Stimulated activated naive B cell treated with anti-CD40 and anti-IgM and Interleukin-4, amounts not matched to agents 10 μg/mL and 1 μg/mL and 100 μg/mL, for 72 hours (primary cell): ENCODE results near the gene HOXD10.

ENCODE experiments used
- ATAC-seq, 2 donors: fragments of 150-1000 bp; cut with Tn5 transposase; replicated peaks; 2 replicates each; pipeline ENCODE4 v1.10.0; 2021; ENCODE audit warnings: moderate library complexity in 1 of 2
- DNase-seq: peaks from one replicate; pipeline ENCODE4 v3.0.0; 2021
- H3K27ac Mint-ChIP-seq: one replicate; pipeline ENCODE4 v1.8.0; 2022; ENCODE audit warnings: mild to moderate bottlenecking, mixed read lengths
- H3K27me3 Mint-ChIP-seq, 2 donors: one replicate each; pipeline ENCODE4 v1.8.0; 2022; ENCODE audit warnings: mixed read lengths in 2 of 2
- H3K36me3 Mint-ChIP-seq, 2 donors: one replicate each; pipeline ENCODE4 v1.8.0; 2022; ENCODE audit warnings: mixed read lengths in 2 of 2, mild to moderate bottlenecking in 1 of 2
- H3K4me1 Mint-ChIP-seq, 2 donors: one replicate each; pipeline ENCODE4 v1.8.0; 2022; ENCODE audit warnings: mixed read lengths in 2 of 2, mild to moderate bottlenecking in 1 of 2
- H3K4me3 Mint-ChIP-seq, 2 donors: one replicate each; pipeline ENCODE4 v1.8.0; 2022; ENCODE audit warnings: mild to moderate bottlenecking in 2 of 2, mixed read lengths in 2 of 2, moderate library complexity in 1 of 2
- H3K9me3 Mint-ChIP-seq, 2 donors: one replicate each; pipeline ENCODE4 v1.8.0; 2022; ENCODE audit warnings: mixed read lengths in 2 of 2, mild to moderate bottlenecking in 1 of 2

The HOXD10 gene

GRCh38 chr2:176115883-176116813, at the start of gene HOXD10:
Gene HOXD10, plus strand, starts transcription at chr2:176116778. Its CDS starts 56 bp downstream, at chr2:176116834.
- Mint-ChIP-seq H3K27me3 (peaks cover 80 to 92% of the 10 kb centered on the region in 2 donors), H3K27ac (peak within 1 kb of the TSS; percentile 72), H3K9me3 (peaks cover 0 to 2% of the 10 kb centered on the region in 2 donors), H3K4me3 (no peak within 1 kb of the TSS), H3K36me3 (peaks cover 0 to 2% of the 10 kb centered on the region in 2 donors), H3K4me1 (peaks cover 8 to 9% of the 10 kb centered on the region in 2 donors)
- DNase-seq (no peak), ATAC-seq (no peak)

GRCh38 chr2:176067589-176068418, 48.8 kb upstream of the HOXD10 start:
- Mint-ChIP-seq H3K4me3 (peak overlapping the region; percentile 20 to 39), H3K36me3 (no peaks in the 10 kb centered on the region), H3K4me1 (peaks cover 4 to 7% of the 10 kb centered on the region in 2 donors), H3K9me3 (no peaks in the 10 kb centered on the region), H3K27ac (peak overlapping the region; percentile 86), H3K27me3 (peaks cover 67 to 78% of the 10 kb centered on the region in 2 donors)
- ATAC-seq: no peak
- no peak for DNase-seq

- H3K36me3 Mint-ChIP-seq: peaks cover 0 to 2% of the 10 kb centered on the region in 2 donors
- no peaks in the 10 kb centered on the region for H3K9me3 Mint-ChIP-seq
- H3K27ac Mint-ChIP-seq: peak overlapping the region; percentile 20
- H3K4me1 Mint-ChIP-seq: peaks cover 4 to 7% of the 10 kb centered on the region in 2 donors
- ATAC-seq: no peak
- H3K4me3 Mint-ChIP-seq: no peak overlapping the region
- H3K27me3 Mint-ChIP-seq: peaks cover 73 to 83% of the 10 kb centered on the region in 2 donors
- DNase-seq: no peak
Measured at GRCh38 chr2:176068419-176068832, 48.2 kb upstream of the HOXD10 start.

- H3K27me3 Mint-ChIP-seq: peaks cover 81 to 92% of the 10 kb centered on the region in 2 donors
- no peak overlapping the region for H3K4me3 Mint-ChIP-seq
- peak overlapping the region; percentile 75 for H3K27ac Mint-ChIP-seq
- ATAC-seq: no peak
- H3K4me1 Mint-ChIP-seq: peaks cover 4 to 7% of the 10 kb centered on the region in 2 donors
- peaks cover 0 to 3% of the 10 kb centered on the region in 2 donors for H3K36me3 Mint-ChIP-seq
- no peak for DNase-seq
- peaks cover 4 to 9% of the 10 kb centered on the region in 2 donors for H3K9me3 Mint-ChIP-seq
Measured at GRCh38 chr2:176071330-176072291, 45.0 kb upstream of the HOXD10 start.

GRCh38 chr2:176072292-176072669, 44.3 kb upstream of the HOXD10 start:
- Mint-ChIP-seq H3K27ac (no peak overlapping the region), H3K27me3 (peaks cover 78 to 88% of the 10 kb centered on the region in 2 donors), H3K4me3 (no peak overlapping the region), H3K4me1 (peaks cover 4 to 6% of the 10 kb centered on the region in 2 donors), H3K9me3 (peaks cover 4 to 10% of the 10 kb centered on the region in 2 donors), H3K36me3 (peaks cover 0 to 3% of the 10 kb centered on the region in 2 donors)
- ATAC-seq (no peak), DNase-seq (no peak)

- peaks cover 71 to 81% of the 10 kb centered on the region in 2 donors for H3K27me3 Mint-ChIP-seq
- ATAC-seq (no peak), DNase-seq (no peak)
- no peak overlapping the region for H3K4me3 Mint-ChIP-seq
- peaks cover 0 to 3% of the 10 kb centered on the region in 2 donors for H3K36me3 Mint-ChIP-seq
- H3K27ac Mint-ChIP-seq: no peak overlapping the region
- H3K9me3 Mint-ChIP-seq: peaks cover 4 to 10% of the 10 kb centered on the region in 2 donors
- no peaks in the 10 kb centered on the region for H3K4me1 Mint-ChIP-seq
Measured at GRCh38 chr2:176072951-176073904, 43.4 kb upstream of the HOXD10 start.

GRCh38 chr2:176074919-176075425, 41.6 kb upstream of the HOXD10 start:
- H3K27ac Mint-ChIP-seq: no peak overlapping the region
- ATAC-seq (no peak), DNase-seq (no peak)
- H3K27me3 Mint-ChIP-seq: peaks cover 73 to 80% of the 10 kb centered on the region in 2 donors
- no peak overlapping the region for H3K4me3 Mint-ChIP-seq
- H3K4me1 Mint-ChIP-seq: peaks cover 6 to 9% of the 10 kb centered on the region in 2 donors
- H3K36me3 Mint-ChIP-seq: peaks cover 4 to 6% of the 10 kb centered on the region in 2 donors
- peaks cover 10 to 16% of the 10 kb centered on the region in 2 donors for H3K9me3 Mint-ChIP-seq

GRCh38 chr2:176075481-176075880, 41.1 kb upstream of the HOXD10 start:
- Mint-ChIP-seq H3K27ac (no peak overlapping the region), H3K4me3 (no peak overlapping the region), H3K27me3 (peaks cover 68 to 75% of the 10 kb centered on the region in 2 donors), H3K36me3 (peaks cover 4 to 6% of the 10 kb centered on the region in 2 donors), H3K9me3 (peaks cover 10 to 16% of the 10 kb centered on the region in 2 donors), H3K4me1 (peaks cover 6 to 9% of the 10 kb centered on the region in 2 donors)
- no peak for DNase-seq
- ATAC-seq: no peak

- H3K36me3 Mint-ChIP-seq: peaks cover 6 to 8% of the 10 kb centered on the region in 2 donors
- DNase-seq (no peak), ATAC-seq (no peak)
- peaks cover 66 to 75% of the 10 kb centered on the region in 2 donors for H3K27me3 Mint-ChIP-seq
- no peak overlapping the region for H3K4me3 Mint-ChIP-seq
- H3K9me3 Mint-ChIP-seq: peaks cover 10 to 16% of the 10 kb centered on the region in 2 donors
- peaks cover 6 to 9% of the 10 kb centered on the region in 2 donors for H3K4me1 Mint-ChIP-seq
- no peak overlapping the region for H3K27ac Mint-ChIP-seq
Measured at GRCh38 chr2:176076063-176076462, 40.5 kb upstream of the HOXD10 start.

GRCh38 chr2:176076796-176077195, 39.8 kb upstream of the HOXD10 start:
- Mint-ChIP-seq H3K27ac (no peak overlapping the region), H3K9me3 (peaks cover 10 to 16% of the 10 kb centered on the region in 2 donors), H3K36me3 (peaks cover 6 to 10% of the 10 kb centered on the region in 2 donors), H3K4me3 (peak overlapping the region in 1 of 2 donors; percentile 15), H3K4me1 (peaks cover 6 to 9% of the 10 kb centered on the region in 2 donors), H3K27me3 (peaks cover 67 to 75% of the 10 kb centered on the region in 2 donors)
- ATAC-seq (no peak), DNase-seq (no peak)

- peaks cover 65 to 71% of the 10 kb centered on the region in 2 donors for H3K27me3 Mint-ChIP-seq
- H3K4me1 Mint-ChIP-seq: peaks cover 8 to 15% of the 10 kb centered on the region in 2 donors
- H3K4me3 Mint-ChIP-seq: peak overlapping the region; percentile 41 to 72
- no peak for DNase-seq
- H3K36me3 Mint-ChIP-seq: peaks cover 9 to 12% of the 10 kb centered on the region in 2 donors
- peak overlapping the region; percentile 97 for H3K27ac Mint-ChIP-seq
- peaks cover 13 to 16% of the 10 kb centered on the region in 2 donors for H3K9me3 Mint-ChIP-seq
- no peak for ATAC-seq
Measured at GRCh38 chr2:176078541-176079284, 37.9 kb upstream of the HOXD10 start.
